Gastrocnemius medialis (tissue), 4 donors: ENCODE measurements around the gene PHOSPHO2.
"Not testable (repeated sequence)": the region's sequence is repeated elsewhere in the genome, so short reads cannot be mapped to it uniquely, and the experiment has no call there.

Experiments
- CTCF ChIP-seq, 5 experiments: fragments of 450-650 bp in 3 of 5; fragments of 200-600 bp in 2 of 5; sonication (generic) in 2 of 5; IDR thresholded peaks in 4 of 5; conservative IDR thresholded peaks in 1 of 5; 1 replicate in 4 of 5; 2 replicates in 1 of 5; pipeline ENCODE4 v1.5.1; 2016 to 2019; ENCODE audit warnings: antibody characterized with exemption in 5 of 5, mild to moderate bottlenecking in 3 of 5, moderate library complexity in 3 of 5
- POLR2A ChIP-seq, 2 donors: fragments of 450-650 bp; IDR thresholded peaks; one replicate each; pipeline ENCODE4 v1.6.1; 2017; ENCODE audit warnings: antibody characterized with exemption in 2 of 2, mild to moderate bottlenecking in 2 of 2, moderate library complexity in 2 of 2

GRCh38 chr2:169686825-169687224 is 7.4 kb upstream of the PHOSPHO2 start:
- TF ChIP-seq CTCF (IDR thresholded peaks at IDR 0.05 in 4 of 5, conservative IDR thresholded peaks at IDR 0.05 in 1 of 5); POLR2A (IDR thresholded peaks at IDR 0.05): not testable (repeated sequence)
